HG02763 (cell line): ENCODE data around the gene WWC2.
"Not testable (repeated sequence)": the region's sequence is repeated elsewhere in the genome, so short reads cannot be mapped to it uniquely, and the experiment has no call there.

Experiments used
- ATAC-seq: cut with Tn5 transposase; IDR thresholded peaks from one replicate; pipeline ENCODE4 v1.9.1; 2021; ENCODE audit warnings: mild to moderate bottlenecking, moderate library complexity; ENCODE audit not compliant: unreplicated experiment

Gene WWC2

GRCh38 chr4:183288955-183289354, 189.9 kb downstream of the WWC2 start:
- ATAC-seq = no peak

- ATAC-seq = no peak
Measured at GRCh38 chr4:183289688-183290087, 190.6 kb downstream of the WWC2 start.

- ATAC-seq = no peak
Measured at GRCh38 chr4:183291070-183291469, 192.0 kb downstream of the WWC2 start.

GRCh38 chr4:183295711-183296110, 196.7 kb downstream of the WWC2 start:
- ATAC-seq = no peak

GRCh38 chr4:183297675-183298074, 198.6 kb downstream of the WWC2 start:
- peak; percentile 78 for ATAC-seq

GRCh38 chr4:183299464-183299863, 200.4 kb downstream of the WWC2 start:
- ATAC-seq = no peak

- ATAC-seq = no peak
Measured at GRCh38 chr4:183300070-183300469, 201.0 kb downstream of the WWC2 start.

GRCh38 chr4:183300655-183301054, 201.6 kb downstream of the WWC2 start:
- ATAC-seq = no peak

GRCh38 chr4:183303301-183303700, 204.2 kb downstream of the WWC2 start:
- ATAC-seq = no peak

GRCh38 chr4:183304067-183304466, 205.0 kb downstream of the WWC2 start:
- no peak for ATAC-seq

GRCh38 chr4:183304538-183304937, 205.5 kb downstream of the WWC2 start:
- no peak for ATAC-seq

- ATAC-seq = no peak
Measured at GRCh38 chr4:183306811-183307210, 207.8 kb downstream of the WWC2 start.

GRCh38 chr4:183312841-183313240, 213.8 kb downstream of the WWC2 start:
- ATAC-seq = no peak

GRCh38 chr4:183314336-183314735, 215.3 kb downstream of the WWC2 start:
- ATAC-seq = no peak

- ATAC-seq = no peak
Measured at GRCh38 chr4:183314806-183315205, 215.7 kb downstream of the WWC2 start.

- no peak for ATAC-seq
Measured at GRCh38 chr4:183318656-183319055, 219.6 kb downstream of the WWC2 start.

- no peak for ATAC-seq
Measured at GRCh38 chr4:183320211-183321059, 221.4 kb downstream of the WWC2 start, which contains the start of gene CLDN22. TSS of gene CLDN22 (minus strand) at chr4:183320276. CDS start at chr4:183320218, 58 bp downstream.

GRCh38 chr4:183321079-183321478, 222.0 kb downstream of the WWC2 start:
- no peak for ATAC-seq

- ATAC-seq = no peak
Measured at GRCh38 chr4:183321516-183321915, 222.5 kb downstream of the WWC2 start.

- ATAC-seq = no peak
Measured at GRCh38 chr4:183322326-183322725, 223.3 kb downstream of the WWC2 start, which contains the start of gene CLDN24. TSS of gene CLDN24 (minus strand) at chr4:183322426. CDS start at chr4:183322426, 0 bp downstream.

GRCh38 chr4:183323295-183323694, 224.2 kb downstream of the WWC2 start:
- ATAC-seq = no peak

GRCh38 chr4:183324056-183324455, 225.0 kb downstream of the WWC2 start:
- not testable (repeated sequence) for ATAC-seq

GRCh38 chr4:183324619-183325018, 225.6 kb downstream of the WWC2 start:
- no peak for ATAC-seq
